GM23338 (cell line): Measurements from ENCODE around the gene RAC3. TPM values are rescaled to one million over a fixed set of nuclear protein-coding genes. Genes with fewer than 3 reads are reported as not detected.

Experiments
- ATAC-seq: fragments of 200-7000 bp; cut with Tn5 transposase; 3 replicates; pipeline ENCODE4 v1.9.1; 2020
- DNase-seq: peaks from one replicate; pipeline ENCODE4 v3.0.0-alpha.2; 2015; ENCODE audit warnings: low spot score
- H2AFZ ChIP-seq: fragments of 200-600 bp; sonication (generic); 2 replicates; pipeline ENCODE4 v1.8.0; 2016; ENCODE audit warnings: antibody characterized with exemption, mild to moderate bottlenecking, moderate library complexity
- H3F3A ChIP-seq: fragments of 200-600 bp; sonication (generic); replicated peaks from 2 replicates; pipeline ENCODE4 v1.8.0; 2017; ENCODE audit warnings: antibody characterized with exemption, mixed run types, low read depth
- H3K27ac ChIP-seq: fragments of 200-600 bp; sonication (generic); 2 replicates; pipeline ENCODE4 v1.6.1; 2016; ENCODE audit warnings: low read depth
- H3K27me3 ChIP-seq: fragments of 200-600 bp; sonication (generic); 2 replicates; pipeline ENCODE4 v1.8.0; 2016; ENCODE audit warnings: mild to moderate bottlenecking, mixed run types, moderate library complexity; ENCODE audit not compliant: insufficient read depth
- H3K36me3 ChIP-seq: fragments of 200-600 bp; sonication (generic); 2 replicates; pipeline ENCODE4 v1.8.0; 2016; ENCODE audit warnings: mild to moderate bottlenecking; ENCODE audit not compliant: insufficient read depth
- H3K4me1 ChIP-seq: fragments of 200-600 bp; sonication (generic); 2 replicates; pipeline ENCODE4 v1.8.0; 2016; ENCODE audit warnings: mild to moderate bottlenecking, moderate library complexity; ENCODE audit not compliant: insufficient read depth
- H3K4me2 ChIP-seq: fragments of 200-600 bp; sonication (generic); 2 replicates; pipeline ENCODE4 v1.7.1; 2017; ENCODE audit warnings: mixed run types
- H3K4me3 ChIP-seq: fragments of 200-600 bp; sonication (generic); 2 replicates; pipeline ENCODE4 v1.6.1; 2016; ENCODE audit warnings: mixed run types
- H3K79me2 ChIP-seq: fragments of 200-600 bp; sonication (generic); replicated peaks from 2 replicates; pipeline ENCODE4 v1.8.0; 2017; ENCODE audit warnings: mild to moderate bottlenecking; ENCODE audit not compliant: insufficient read depth
- H3K9me2 ChIP-seq: fragments of 200-600 bp; sonication (generic); 2 replicates; pipeline ENCODE4 v1.8.0; 2017; ENCODE audit not compliant: insufficient read depth
- H4K20me1 ChIP-seq: fragments of 200-600 bp; sonication (generic); replicated peaks from 2 replicates; pipeline ENCODE4 v1.8.0; 2017; ENCODE audit warnings: mild to moderate bottlenecking; ENCODE audit not compliant: insufficient read depth
- H3K27ac Mint-ChIP-seq: 2 replicates; pipeline ENCODE4 v1.8.0; 2020; ENCODE audit warnings: inconsistent platforms, mild to moderate bottlenecking, moderate library complexity, mixed read lengths
- H3K27me3 Mint-ChIP-seq: 3 replicates; pipeline ENCODE4 v1.8.0; 2022; ENCODE audit warnings: low read depth, mild to moderate bottlenecking, moderate library complexity, mixed read lengths, inconsistent platforms; ENCODE audit not compliant: insufficient read depth, poor library complexity
- H3K36me3 Mint-ChIP-seq: 3 replicates; pipeline ENCODE4 v1.8.0; 2021; ENCODE audit warnings: low read depth, mild to moderate bottlenecking, inconsistent platforms, moderate library complexity, mixed read lengths
- H3K4me1 Mint-ChIP-seq: 3 replicates; pipeline ENCODE4 v1.8.0; 2020; ENCODE audit warnings: mild to moderate bottlenecking, inconsistent platforms, mixed read lengths
- H3K4me3 Mint-ChIP-seq: 3 replicates; pipeline ENCODE4 v1.8.0; 2021; ENCODE audit warnings: moderate library complexity, mild to moderate bottlenecking, inconsistent platforms, mixed read lengths
- H3K9me3 Mint-ChIP-seq: 3 replicates; pipeline ENCODE4 v1.8.0; 2020; ENCODE audit warnings: moderate library complexity, mild to moderate bottlenecking, inconsistent platforms, mixed read lengths
- CREB1 ChIP-seq: fragments of 250-450 bp; sonication (Bioruptor Pico); IDR thresholded peaks from 2 replicates; pipeline ENCODE4 v1.5.0; 2020; ENCODE audit warnings: low read depth, mild to moderate bottlenecking, moderate library complexity
- CTCF ChIP-seq, 2 experiments: fragments of 200-600 bp in 1 of 2; sonication (generic) in 1 of 2; conservative IDR thresholded peaks; 2 replicates each; pipeline versions ENCODE4 v1.5.1 to v1.6.1; 2016 to 2017; ENCODE audit warnings: antibody characterized with exemption in 2 of 2, low read depth in 2 of 2, mild to moderate bottlenecking in 2 of 2, moderate library complexity in 1 of 2
- ETS1 ChIP-seq: IDR thresholded peaks from 2 replicates; pipeline ENCODE4 v1.6.1; 2016; ENCODE audit warnings: antibody characterized with exemption
- EZH2 ChIP-seq: fragments of 200-600 bp; sonication (generic); IDR thresholded peaks from one replicate; pipeline ENCODE4 v1.8.0; 2017; ENCODE audit warnings: antibody characterized with exemption, mild to moderate bottlenecking, low read depth; ENCODE audit not compliant: unreplicated experiment
- EZH2phosphoT487 ChIP-seq: fragments of 200-600 bp; sonication (generic); IDR thresholded peaks from one replicate; pipeline ENCODE4 v1.8.1; 2018; ENCODE audit warnings: antibody characterized with exemption; ENCODE audit not compliant: unreplicated experiment
- JUNB ChIP-seq: IDR thresholded peaks from one replicate; pipeline ENCODE4 v1.6.1; 2016; ENCODE audit warnings: antibody characterized with exemption; ENCODE audit not compliant: unreplicated experiment
- NANOG ChIP-seq: IDR thresholded peaks from 2 replicates; pipeline ENCODE4 v1.6.1; 2016; ENCODE audit warnings: antibody characterized with exemption, borderline replicate concordance
- POLR2AphosphoS5 ChIP-seq: IDR thresholded peaks from 2 replicates; pipeline ENCODE4 v1.6.1; 2016; ENCODE audit warnings: antibody characterized with exemption, low read depth
- REST ChIP-seq: IDR thresholded peaks from one replicate; pipeline ENCODE4 v1.6.1; 2018; ENCODE audit warnings: antibody characterized with exemption; ENCODE audit not compliant: unreplicated experiment
- STAT1 ChIP-seq: IDR thresholded peaks from one replicate; pipeline ENCODE4 v1.6.1; 2016; ENCODE audit warnings: antibody characterized with exemption; ENCODE audit not compliant: unreplicated experiment
- ZNF114 ChIP-seq: fragments of 250-450 bp; sonication (Bioruptor Pico); IDR thresholded peaks from 2 replicates; pipeline ENCODE4 v1.5.0; 2020; ENCODE audit warnings: mild to moderate bottlenecking, moderate library complexity
- ZNF462 ChIP-seq: fragments of 250-450 bp; sonication (Bioruptor Pico); IDR thresholded peaks from 2 replicates; pipeline ENCODE4 v1.5.0; 2020; ENCODE audit warnings: mild to moderate bottlenecking, moderate library complexity
- polyA plus RNA-seq: library from polyadenylated mRNA; unstranded; fragments of >200 nt; fragmentation: Nextera tagmentation; extraction: Ambion mirVana; gene quantifications from 2 replicates; pipeline ENCODE4 v1.2.1, GENCODE V29; 2016
- total RNA-seq: library from RNA; depleted of rRNA; stranded (reverse); fragments of >200 nt; shearing (Covaris generic); gene quantifications from 2 replicates; pipeline ENCODE4 v1.2.3, GENCODE V29; 2014

The RAC3 gene
- total and polyA plus RNA-seq, 2 experiments from 2014 or later, result 31.5 to 293 TPM

GRCh38 chr17:82039695-82040299 lies 8.3 kb downstream of the RAC3 start:
- Histone ChIP-seq H3K4me3 (no peak overlapping the region), H3K27me3 (no peaks in the 10 kb centered on the region), H3K9me2 (no peaks in the 10 kb centered on the region), H3K4me1 (no peaks in the 10 kb centered on the region; the same call in 1 of the 2 replicates), H3K36me3 (no peaks in the 10 kb centered on the region), H3K27ac (no peak overlapping the region), H2AFZ (no peak overlapping the region), H3F3A (peaks cover 11% of the 10 kb centered on the region), H3K4me2 (no peak overlapping the region), H4K20me1 (no peaks in the 10 kb centered on the region; the same call in 1 of the 2 replicates), H3K79me2 (no peaks in the 10 kb centered on the region)
- Mint-ChIP-seq H3K27ac (no peak overlapping the region), H3K36me3 (peaks cover 3% of the 10 kb centered on the region; the same call in 1 of the 3 replicates), H3K27me3 (peaks cover 13% of the 10 kb centered on the region), H3K4me3 (no peak overlapping the region; the same call in 2 of the 3 replicates), H3K9me3 (no peaks in the 10 kb centered on the region; the same call in 2 of the 3 replicates), H3K4me1 (peaks cover 29% of the 10 kb centered on the region)
- no peak for TF ChIP-seq ZNF462 (CRISPR knock-in tag)
- TF ChIP-seq REST, result no peak
- TF ChIP-seq ETS1, result no peak
- TF ChIP-seq CREB1 (CRISPR knock-in tag), result no peak
- TF ChIP-seq ZNF114 (CRISPR knock-in tag), result no peak
- TF ChIP-seq STAT1, result no peak
- TF ChIP-seq NANOG, result no peak
- TF ChIP-seq EZH2, result no peak
- no peak for TF ChIP-seq CTCF (conservative IDR thresholded peaks at IDR 0.05; ENCODE audit: low read depth in 2 of 2)
- no peak for TF ChIP-seq POLR2AphosphoS5
- TF ChIP-seq JUNB, result no peak
- no peak for TF ChIP-seq EZH2phosphoT487
- no peak for DNase-seq
- no peak for ATAC-seq
